ENCODE measurements around the gene CD99. TPM values are rescaled to one million over a fixed set of nuclear protein-coding genes. Genes with fewer than 3 reads are reported as not detected.

The CD99 gene
- total RNA-seq, 1 donor from 2014 or later = 226 TPM

DNA sequence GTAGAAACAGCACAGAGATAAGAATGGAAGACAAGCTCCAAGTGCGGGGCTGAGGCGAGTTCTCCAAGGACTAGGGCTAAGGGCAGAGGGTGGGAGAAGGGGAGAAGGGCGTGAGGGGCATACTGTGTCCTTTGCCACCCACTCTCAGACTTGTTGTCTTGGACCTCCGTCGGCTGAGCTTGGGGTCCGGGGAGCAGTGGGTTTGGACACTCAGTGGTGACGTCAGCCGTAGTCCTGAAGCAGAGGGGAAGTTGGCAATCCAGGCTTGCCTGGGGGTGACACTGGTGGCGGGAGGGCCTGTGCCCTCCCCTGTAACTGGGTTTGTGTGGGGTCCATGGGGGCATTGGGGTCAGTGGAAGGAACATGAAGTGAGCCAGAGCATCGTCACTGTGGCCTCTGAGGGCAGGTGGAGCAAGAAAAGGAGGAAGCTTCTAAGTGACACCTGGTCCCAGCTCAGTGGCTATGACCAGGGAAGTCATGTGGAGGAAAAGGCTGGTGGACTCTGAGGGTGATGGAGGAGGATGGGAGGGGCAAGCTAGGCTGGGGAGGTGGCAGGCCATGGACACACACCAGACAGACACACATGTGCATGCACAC, 17.6 kb downstream of the CD99 start:
- TF ChIP-seq, protein P1, sequence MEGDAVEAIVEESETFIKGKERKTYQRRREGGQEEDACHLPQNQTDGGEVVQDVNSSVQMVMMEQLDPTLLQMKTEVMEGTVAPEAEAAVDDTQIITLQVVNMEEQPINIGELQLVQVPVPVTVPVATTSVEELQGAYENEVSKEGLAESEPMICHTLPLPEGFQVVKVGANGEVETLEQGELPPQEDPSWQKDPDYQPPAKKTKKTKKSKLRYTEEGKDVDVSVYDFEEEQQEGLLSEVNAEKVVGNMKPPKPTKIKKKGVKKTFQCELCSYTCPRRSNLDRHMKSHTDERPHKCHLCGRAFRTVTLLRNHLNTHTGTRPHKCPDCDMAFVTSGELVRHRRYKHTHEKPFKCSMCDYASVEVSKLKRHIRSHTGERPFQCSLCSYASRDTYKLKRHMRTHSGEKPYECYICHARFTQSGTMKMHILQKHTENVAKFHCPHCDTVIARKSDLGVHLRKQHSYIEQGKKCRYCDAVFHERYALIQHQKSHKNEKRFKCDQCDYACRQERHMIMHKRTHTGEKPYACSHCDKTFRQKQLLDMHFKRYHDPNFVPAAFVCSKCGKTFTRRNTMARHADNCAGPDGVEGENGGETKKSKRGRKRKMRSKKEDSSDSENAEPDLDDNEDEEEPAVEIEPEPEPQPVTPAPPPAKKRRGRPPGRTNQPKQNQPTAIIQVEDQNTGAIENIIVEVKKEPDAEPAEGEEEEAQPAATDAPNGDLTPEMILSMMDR (conservative IDR thresholded peaks at IDR 0.05; ENCODE audit: low read depth, low read length) = no peak
- no peak overlapping the region for H3K4me3 ChIP-seq (ENCODE audit: low read depth, low read length)
- no peak for DNase-seq (ENCODE audit: low read depth)

DNA sequence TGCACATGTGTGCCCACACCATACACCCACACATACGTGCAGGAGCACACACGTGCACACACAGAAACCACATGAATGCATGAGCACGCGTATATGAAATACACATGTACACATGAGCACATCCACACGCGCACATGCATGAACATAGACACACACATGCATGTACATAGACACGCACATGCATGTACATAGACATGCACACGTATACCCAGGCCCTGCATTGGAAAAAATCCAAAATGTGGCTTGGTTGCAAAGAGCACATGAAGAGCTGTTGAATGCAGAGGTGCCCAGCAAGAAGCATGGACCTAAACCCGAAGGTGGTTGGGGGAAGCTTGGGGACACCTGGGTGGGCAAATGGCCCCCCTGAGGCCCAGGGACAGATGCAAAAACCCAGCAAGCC, 18.5 kb downstream of the CD99 start:
- no peak for DNase-seq (ENCODE audit: low read depth)
- H3K4me3 ChIP-seq (ENCODE audit: low read depth, low read length) = no peak overlapping the region
- TF ChIP-seq, protein P1 (conservative IDR thresholded peaks at IDR 0.05; ENCODE audit: low read depth, low read length) = no peak

DNA sequence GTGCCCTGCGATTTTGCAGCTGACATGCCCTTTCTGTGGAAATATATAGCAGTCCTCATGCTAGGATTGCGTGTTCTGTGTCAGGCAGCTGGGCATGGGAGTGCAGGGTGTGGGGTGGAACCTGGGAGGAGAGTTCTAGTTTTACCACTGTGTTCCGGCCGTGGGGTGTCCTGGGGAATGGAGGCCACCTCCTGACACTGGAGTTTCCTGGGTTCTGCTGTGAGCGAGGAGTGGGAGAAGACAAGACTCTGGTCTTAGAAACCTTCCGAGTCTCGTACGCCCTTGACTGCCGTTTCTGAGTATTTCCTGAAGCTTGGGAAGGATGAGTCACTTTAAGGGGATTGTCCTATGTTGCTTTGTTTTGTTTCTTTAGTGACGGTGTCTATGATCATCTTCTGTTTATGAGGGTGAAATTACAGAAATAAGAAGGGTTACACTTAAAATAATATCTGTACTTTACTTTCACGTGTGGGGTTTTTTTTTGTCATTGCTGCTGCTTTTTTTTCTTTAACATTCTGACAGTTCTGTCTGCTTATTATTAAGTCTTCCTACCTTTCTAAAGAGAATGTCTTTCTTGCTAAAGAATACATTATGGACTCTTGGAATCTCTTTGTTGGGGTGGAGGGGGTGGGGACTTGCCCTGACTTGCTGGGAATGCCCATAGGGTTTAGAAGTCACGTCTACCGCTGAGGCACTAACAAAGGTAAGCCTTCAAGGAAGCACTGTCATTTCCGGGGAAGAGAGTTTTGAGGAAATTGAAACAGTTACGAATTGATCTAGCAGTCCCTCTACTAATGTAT, 19.1 kb downstream of the CD99 start:
- TF ChIP-seq, protein P1 (conservative IDR thresholded peaks at IDR 0.05; ENCODE audit: low read depth, low read length) = no peak
- no peak overlapping the region for H3K4me3 ChIP-seq (ENCODE audit: low read depth, low read length)
- DNase-seq (ENCODE audit: low read depth) = peak; percentile 64

DNA sequence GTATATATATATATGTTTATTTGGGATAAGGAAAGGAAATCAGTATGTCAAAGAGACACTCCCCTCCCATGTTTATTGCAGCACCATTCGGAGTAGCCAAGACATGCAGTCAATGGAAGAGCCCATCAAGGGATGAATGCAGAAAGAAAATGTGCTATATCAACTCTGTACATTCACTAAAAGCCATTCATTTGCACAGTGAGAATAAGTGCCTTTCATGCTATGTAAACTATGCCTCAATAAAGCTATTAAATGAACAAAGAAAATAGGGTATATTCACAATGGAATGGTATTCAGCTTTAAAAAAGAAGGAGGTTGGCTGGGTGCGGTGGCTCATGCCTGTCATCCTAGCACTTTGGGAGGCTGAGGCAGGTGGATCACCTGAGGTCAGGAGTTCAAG, 20.3 kb downstream of the CD99 start:
- no peak for DNase-seq (ENCODE audit: low read depth)
- TF ChIP-seq, protein P1 (conservative IDR thresholded peaks at IDR 0.05; ENCODE audit: low read depth, low read length) = no peak

DNA sequence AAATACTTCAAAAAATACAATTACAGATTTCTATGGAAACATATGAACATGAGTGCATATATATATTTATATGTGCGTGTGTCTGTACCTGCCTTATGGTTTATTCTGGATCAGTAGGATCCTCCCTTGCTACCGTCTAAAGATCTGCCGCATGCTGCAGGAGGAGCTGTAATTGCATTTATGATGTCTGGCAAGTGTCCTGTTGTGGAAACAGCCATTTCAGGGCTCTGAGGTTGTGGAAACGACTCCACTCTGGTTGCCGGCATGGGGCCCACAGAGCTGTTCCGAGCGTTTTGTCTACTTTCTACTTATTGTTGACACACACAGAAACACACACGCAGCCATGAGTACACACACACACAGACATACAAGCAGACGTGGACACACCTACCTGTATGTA, 21.3 kb downstream of the CD99 start:
- no peak for DNase-seq (ENCODE audit: low read depth)
- TF ChIP-seq, protein P1 (conservative IDR thresholded peaks at IDR 0.05; ENCODE audit: low read depth, low read length) = no peak
- H3K4me3 ChIP-seq (ENCODE audit: low read depth, low read length) = no peak overlapping the region

More for the DNA sequence above, 20.3 kb downstream of the CD99 start:
- H3K4me3 ChIP-seq (ENCODE audit: low read depth, low read length) = no peak overlapping the region

DNA sequence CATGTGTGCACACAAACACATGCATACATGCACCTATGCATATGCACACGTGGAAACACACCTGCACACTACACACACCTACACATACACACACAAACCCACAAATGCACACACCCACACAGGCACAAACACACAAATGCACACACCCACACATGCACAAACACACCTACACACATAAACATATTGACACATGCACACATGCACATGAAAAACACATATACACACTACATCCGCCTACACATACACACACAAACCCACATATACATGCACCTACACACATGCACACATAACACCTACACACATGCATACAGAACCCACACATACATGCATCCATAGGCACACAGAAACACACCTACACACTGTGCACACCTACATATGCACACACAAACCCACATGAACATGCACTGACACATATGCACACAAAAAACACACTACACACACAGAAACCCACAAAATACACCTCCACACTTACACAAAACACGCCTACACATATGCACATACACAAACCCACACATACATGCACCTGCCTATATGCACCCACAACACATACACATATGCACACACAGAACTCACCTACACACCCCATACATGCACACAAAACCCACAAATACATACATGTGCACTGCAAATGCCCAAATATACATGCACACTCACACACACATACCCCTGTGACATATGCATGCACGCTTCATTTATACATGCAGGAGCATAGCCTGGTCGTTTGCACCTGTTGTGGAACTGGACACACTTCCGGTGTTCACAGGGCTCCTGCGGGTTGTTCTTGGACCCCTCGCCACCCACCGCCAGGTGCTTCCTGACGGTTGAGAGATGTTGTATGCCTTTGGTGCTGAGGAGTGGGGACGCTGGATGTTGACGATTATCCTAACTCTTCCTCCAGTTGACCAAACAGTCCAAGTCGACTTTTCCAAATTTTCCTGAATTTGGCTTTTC, 22.1 kb downstream of the CD99 start:
- DNase-seq (ENCODE audit: low read depth) = no peak
- H3K4me3 ChIP-seq (ENCODE audit: low read depth, low read length) = no peak overlapping the region
- TF ChIP-seq, protein P1 (conservative IDR thresholded peaks at IDR 0.05; ENCODE audit: low read depth, low read length) = no peak

Data from epithelial cell of proximal tubule (primary cell).